ENCODE measurements around the gene FAF1.

FAF1 gene

DNA sequence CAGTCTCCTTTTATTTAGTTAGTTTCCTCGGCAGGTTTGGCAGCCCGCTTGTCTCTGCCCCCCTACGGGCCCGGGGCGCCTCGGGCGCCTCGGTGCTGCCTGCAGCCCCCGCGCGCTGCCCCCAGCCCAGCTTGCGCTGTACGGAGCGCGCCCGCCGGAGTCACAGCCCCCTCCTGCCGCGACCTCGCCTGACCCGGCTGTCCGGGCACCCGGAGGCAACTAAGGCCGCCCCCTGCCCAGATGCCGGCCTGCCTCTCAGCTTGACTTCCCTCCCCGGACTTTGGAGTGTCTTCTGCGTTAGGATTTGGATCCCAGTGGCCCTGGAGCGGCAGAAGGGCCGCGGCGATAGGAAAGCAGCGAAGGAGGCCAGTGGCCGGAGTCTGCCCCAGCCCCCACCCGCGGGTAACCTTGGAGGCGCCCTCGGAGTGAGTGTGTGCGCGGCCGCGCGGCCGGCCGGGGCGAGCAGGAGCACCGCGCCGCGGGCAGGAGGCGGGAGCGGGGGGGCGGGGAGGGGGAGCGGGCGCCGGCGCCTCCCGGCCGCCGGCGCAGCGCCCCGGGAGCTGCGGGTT lies 17.6 kb upstream of the FAF1 start:
- DNase-seq, result peak; percentile 6 to 8

DNA sequence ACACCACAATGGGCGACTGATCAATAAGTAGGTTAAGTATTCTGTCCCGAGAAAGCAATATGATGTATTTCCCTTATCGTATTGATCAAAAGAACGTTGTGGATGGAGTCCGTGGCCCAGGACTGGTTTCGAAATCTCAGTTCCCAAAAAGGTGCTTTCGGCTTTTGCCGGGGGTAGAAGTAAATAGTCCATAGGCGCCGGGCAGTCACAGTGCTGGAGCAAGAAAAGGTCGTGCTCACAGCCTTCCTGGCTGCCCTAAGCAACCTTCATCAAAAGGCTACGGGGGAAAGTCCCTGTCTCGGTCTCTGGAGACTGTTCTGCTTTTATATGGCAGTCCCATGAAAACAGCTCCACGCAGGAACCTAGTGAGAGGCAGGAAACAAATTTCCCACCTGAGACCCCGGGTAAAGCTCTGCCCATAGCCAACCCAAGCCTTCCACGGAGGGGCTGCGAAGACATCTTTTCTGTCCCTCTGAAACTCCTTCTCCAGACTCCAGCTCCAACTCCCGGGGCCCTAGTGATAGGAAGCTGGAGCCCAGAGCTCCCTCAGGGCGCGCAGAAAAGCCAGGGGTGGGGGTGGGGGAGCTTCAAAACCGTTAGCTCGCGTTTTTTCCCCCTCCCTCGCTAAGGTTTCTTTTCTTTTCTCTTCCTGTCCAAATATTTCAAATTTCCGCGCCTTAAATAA lies 17.0 kb upstream of the FAF1 start:
- DNase-seq, result peak; percentile 7 to 24

DNA sequence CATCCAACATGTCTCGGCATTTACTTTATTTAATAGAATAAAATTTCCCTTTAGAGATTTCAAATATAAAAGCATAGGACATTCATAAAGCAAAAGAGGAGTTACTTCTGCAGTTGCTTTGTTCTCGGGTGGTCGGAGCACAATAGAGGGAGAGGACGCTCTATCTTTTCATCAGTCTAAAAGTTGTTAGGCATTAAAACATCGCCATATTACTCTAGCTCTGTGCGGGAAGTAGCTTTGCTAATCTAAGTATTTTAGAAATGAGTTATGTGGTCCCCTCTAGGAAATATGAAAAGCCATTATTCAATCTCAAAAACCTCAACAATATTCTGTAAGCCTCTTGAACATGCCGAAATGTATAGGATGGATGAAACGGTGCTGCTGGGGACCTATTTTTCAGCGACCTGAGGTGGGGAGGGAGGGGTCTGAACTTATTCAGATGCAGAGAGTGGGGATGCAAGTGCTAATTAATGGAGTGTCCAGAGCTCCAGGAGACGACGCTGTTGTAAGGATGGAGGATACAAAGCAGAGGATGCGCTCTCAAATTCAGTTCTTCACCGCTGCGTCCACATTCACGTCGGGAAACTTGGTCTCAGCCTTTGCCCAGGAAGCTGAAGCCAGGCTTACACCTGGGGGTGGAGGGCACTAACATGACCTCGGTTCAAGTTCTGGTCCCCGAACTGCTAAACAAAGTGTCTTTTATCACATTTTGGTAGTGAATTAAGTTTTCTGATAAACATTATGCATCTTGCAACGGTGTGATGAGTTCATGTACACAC lies 16.2 kb upstream of the FAF1 start:
- DNase-seq, result no peak

DNA sequence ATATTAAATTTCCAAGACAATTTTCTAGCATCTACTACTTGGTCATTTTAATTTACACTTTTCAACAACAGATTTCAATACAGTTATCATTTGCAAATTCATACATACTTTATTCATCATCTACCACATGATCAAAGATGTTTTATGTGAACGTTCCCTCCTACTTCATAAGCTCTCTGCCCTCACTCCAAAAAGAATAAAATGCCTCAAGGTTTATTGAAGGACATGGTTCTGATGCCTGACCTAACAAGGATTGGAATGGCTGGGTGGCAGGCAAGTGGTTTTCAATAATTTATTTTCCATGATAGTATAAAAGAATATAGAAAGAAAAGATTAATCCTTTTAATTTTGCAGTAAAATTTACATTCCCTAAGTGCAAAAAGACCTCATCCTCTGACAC lies 15.4 kb upstream of the FAF1 start:
- DNase-seq, result no peak

DNA sequence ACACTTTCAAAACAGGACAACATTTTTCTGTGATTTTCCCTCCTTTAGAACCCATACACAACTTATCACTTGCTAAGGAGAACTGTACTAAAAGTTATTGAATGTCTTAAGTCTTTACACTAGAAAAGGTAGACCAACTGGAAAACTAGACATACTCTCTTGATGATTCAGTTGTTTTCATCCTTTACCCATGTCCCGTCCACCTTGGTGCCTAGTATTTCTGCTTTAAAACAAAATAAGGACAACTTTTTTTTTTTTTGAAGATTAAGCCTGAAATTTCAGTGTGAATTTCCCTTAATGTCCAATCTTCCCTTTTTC lies 14.5 kb upstream of the FAF1 start:
- no peak for DNase-seq

DNA sequence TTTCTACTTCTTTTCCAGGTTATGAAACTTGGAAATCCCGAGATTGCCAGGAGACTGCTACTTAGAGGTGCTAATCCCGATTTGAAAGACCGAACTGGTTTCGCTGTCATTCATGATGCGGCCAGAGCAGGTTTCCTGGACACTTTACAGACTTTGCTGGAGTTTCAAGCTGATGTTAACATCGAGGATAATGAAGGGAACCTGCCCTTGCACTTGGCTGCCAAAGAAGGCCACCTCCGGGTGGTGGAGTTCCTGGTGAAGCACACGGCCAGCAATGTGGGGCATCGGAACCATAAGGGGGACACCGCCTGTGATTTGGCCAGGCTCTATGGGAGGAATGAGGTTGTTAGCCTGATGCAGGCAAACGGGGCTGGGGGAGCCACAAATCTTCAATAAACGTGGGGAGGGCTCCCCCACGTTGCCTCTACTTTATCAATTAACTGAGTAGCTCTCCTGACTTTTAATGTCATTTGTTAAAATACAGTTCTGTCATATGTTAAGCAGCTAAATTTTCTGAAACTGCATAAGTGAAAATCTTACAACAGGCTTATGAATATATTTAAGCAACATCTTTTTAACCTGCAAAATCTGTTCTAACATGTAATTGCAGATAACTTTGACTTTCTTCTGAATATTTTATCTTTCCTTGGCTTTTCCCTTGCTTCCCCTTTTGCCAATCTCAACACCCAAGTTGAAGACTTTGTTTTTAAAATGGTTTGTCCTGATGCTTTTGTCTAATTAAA lies 14.0 kb upstream of the FAF1 start:
- no peak for DNase-seq

DNA sequence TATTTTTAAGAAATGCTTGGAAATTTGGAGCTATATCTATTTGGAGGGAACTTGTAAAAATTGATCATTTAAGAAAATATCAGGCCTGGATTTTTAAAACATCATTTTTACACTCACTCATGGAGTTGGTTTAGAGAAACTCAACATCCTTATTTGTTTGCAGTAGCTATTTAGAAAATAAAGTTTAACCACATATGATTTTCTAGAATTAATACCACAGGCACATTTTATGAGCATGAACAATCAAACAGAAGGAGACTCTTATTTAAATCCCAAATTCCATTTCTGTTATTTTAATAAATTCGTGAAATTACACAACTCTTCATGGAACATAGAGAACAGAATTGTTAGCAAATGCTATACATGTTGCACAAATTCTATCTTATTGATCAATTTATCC lies 13.2 kb upstream of the FAF1 start:
- no peak for DNase-seq

DNA sequence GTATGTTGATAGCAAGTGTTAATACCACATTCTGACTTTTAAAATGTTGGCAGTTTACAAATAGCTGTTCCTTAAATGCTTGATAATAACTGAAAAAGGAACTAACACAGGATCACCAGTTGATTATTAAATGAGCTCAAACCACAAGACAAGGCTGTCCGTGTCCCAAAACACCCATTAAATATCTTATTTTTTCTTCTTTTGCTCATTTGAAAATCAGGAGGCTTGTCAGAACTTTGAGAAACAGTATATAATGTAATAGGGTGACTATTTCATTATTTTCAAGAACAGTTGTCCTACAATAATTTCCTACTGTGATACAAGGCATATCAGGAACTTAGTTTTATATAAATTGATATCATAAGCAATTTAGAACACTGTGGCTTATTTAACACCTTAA lies 12.7 kb upstream of the FAF1 start:
- no peak for DNase-seq

DNA sequence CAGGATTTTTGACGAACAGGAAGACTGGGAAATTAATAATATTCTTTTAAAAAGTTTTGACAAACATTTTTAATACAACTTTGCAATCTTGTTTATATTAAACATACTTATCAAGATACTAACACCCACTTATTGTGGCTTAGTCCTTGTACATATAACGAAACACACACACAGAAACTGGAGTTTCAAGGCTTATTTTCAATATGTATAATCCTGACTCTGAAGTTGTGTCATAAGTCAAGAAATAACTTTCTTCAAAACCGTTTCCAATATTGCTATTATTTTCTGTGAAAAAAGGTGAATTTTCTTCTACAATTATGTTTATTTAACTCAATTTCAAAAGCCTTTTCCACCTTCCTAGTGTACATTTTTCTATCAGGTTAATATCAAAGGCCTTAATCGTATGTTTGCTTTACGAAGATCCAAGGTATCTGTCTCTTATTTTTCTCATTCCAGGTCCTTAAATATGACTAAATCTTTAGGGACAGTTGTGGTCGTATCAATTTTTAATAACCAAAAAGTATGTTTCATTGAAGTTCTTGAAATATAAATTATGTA lies 11.8 kb upstream of the FAF1 start:
- DNase-seq, result no peak

DNA sequence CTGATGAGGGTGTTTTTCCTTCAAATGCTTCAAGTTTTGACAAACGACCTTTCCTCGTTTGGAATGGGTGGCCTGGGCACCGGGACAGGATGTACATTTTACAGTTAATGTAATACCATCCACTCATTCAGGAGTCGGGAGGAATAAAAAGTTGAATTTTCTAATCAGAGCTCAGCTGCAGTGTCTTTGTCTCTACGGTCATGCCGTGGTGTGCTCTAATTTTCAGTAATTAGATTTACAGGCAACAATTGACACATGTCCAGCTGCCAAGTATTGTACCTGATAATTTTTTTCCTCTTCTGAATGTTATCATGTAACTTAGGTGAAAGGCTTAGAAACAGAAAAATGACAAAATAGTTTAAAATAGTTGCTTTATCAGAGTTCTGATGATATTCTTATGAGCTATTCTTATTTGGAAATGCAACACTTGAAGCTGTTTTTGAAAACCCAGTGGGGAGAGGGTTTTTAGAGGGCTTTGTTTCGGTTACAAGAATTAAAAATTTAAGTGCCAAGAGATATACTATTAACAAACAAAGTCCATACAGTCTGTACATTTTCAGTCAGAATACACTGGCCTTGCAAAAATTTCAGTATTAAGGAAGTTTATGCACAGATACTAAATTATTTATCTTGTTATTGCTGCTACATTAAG lies 11.0 kb upstream of the FAF1 start:
- no peak for DNase-seq

DNA sequence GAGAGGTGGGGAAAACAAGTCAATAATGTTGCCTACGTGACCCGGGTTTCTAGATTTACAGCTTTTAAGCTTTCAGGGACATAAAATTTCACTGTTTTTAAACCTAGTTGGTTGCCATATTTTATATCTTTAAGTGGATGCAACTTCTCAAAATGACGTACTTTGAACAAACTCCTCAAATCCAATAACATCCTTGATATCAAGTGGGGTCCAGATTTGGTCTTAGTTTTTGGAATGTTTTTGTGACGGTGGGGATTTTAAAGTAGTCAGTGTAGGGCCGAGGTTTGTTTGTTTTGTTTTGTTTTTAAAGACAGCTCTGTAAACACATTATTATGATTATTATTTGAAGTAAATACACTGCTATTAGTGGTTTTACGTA lies 10.4 kb upstream of the FAF1 start:
- no peak for DNase-seq

DNA sequence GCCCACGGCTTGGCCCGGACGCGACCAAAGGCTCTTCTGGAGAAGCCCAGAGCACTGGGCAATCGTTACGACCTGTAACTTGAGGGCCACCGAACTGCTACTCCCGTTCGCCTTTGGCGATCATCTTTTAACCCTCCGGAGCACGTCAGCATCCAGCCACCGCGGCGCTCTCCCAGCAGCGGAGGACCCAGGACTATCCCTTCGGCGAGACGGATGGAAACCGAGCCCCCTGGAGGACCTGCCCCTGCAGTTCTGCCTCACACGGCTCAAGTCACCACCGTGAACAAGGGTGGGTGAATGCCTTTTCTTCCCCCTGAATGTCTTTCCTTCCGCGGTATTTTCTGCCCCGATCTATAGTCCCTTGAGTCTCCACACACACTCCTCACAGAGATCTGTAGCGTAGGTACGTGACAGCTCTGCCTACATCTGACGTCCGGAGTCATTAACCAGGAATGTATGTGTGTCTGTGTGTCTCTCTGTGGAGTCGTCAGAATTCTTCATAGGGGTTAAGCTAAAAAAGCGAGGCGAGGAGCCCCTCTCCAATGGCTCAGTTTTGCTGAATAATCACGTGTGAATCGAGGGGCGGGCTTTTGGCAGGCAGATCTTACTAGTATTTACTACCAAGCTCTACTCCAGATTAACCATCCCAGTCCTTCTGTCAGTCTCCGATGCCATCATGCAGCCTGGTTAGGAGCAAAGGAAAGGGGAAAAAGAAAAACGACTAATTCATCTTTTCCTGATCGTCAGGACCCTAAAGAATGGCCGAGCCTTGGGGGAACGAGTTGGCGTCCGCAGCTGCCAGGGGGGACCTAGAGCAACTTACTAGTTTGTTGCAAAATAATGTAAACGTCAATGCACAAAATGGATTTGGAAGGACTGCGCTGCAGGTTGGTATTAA lies 9.8 kb upstream of the FAF1 start, which contains the start of gene CDKN2C:
Gene CDKN2C (plus strand): TSS at position 635 of the 898 bp plus-strand sequence. CDS start 124 bp downstream, at position 759.
- DNase-seq, result peak; percentile 39 to 40

DNA sequence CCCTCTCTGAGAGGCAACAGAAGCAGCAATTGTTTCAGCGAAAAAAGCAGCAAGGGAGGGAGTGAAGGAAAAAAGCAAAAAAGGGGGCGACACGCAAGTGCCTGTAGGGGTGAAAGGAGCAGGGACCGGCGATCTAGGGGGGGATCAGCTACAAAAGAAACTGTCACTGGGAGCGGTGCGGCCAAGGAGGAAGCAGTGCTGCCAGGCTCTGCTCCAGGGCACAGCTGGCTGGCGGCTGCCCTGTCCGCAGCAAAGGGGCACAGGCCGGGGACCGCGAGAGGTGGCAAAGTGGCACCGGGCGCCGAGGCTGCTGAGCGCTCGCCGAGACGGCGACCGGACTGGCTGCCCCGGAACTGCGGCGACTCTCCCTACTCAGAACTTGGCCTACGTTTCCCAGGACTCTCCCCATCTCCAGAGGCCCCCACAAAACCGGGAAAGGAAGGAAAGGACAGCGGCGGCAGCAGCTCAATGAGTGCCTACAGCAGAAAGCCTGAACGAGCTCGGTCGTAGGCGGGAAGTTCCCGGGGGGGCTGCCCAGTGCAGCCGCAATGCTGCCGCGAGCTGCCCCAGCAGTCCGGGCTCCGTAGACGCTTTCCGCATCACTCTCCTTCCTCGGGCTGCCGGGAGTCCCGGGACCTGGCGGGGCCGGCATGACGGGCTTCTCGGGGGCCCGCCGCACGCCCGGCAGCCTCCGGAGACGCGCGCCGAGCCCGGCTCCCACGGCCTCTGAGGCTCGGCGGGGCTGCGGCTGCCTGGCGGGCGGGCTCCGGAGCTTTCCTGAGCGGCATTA lies 8.9 kb upstream of the FAF1 start:
- peak; percentile 10 to 32 for DNase-seq

DNA sequence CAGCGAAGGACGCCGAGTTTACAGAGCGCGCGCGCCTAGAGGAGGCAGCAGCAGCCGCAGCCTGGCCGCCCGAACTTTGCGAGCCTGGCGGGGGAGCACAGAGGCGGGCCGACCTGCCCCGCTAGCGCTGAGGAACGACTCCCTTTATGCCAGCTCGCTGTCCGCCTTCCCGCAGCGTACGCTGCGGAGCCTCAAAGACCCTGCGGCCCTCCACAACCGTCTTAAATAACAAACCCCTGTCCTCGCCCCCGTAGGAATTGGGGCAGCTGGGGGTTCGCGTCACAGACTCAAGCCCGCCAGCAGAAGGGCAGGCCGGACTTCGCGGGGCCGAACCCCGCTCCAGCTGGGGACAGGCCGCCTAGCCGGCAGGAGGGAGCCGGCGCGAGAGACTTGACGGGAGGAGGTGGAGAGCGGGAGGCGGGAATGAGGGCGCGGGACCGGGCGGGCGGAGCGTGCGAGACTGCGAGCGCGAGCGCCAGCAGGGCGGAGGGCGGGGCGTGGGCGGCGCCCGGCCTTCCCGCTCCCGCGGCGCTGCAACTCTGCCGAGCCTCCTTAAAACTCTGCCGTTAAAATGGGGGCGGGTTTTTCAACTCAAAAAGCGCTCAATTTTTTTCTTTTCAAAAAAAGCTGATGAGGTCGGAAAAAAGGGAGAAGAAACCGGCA lies 8.2 kb upstream of the FAF1 start:
- peak; percentile 76 to 82 for DNase-seq

DNA sequence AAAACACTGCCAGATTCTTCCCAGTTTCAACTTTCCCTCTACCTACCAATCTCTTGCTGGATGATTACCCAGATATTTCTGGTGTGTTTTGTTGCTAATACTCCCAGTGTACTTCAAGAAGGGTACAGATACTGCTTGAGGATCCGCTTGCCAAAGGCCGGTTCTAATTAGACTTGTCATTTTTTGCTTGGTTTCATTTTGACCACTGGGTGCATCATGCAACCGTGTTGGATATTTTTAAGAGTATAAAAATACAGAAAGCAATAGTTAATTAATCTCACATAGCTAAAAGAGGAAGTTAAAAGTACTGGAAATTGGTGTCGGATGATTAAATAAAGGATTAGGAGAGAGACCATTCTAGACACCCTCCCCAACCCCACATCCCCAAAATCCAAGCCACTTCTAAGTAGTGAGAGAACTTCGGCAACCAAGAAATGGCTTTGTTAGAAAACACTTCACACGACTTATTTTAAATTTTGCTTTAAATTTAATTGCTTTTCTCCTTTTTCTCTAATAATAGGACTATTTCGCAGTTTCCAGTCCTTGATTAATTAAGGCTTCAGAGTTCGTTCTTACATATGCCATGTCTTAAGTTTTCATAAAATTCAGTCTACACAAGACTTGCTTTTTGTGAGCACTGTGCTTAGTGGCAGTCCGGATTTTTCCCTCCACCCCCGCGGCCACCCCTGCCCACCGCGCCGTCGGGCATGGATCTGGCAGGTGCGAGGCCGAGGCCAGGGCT lies 7.5 kb upstream of the FAF1 start:
- DNase-seq, result no peak

DNA sequence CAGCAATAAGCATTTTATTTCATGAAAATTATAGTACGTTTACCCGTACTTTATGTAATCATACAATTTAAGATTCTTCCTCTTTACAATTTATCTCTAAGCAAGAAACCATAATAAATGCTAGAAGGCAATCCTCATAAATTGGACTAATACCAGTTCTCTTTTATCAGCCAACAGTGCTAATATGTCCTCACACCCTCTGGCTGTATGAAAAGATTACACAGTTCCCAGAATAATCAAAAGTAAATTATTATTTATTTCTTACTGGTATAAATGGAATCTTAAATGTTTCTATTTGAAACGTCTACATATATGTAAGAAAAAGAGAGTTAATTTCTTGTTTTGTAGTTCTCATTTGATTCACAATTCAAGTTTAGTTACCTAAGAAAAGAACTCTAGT lies 6.9 kb upstream of the FAF1 start:
- no peak for DNase-seq

DNA sequence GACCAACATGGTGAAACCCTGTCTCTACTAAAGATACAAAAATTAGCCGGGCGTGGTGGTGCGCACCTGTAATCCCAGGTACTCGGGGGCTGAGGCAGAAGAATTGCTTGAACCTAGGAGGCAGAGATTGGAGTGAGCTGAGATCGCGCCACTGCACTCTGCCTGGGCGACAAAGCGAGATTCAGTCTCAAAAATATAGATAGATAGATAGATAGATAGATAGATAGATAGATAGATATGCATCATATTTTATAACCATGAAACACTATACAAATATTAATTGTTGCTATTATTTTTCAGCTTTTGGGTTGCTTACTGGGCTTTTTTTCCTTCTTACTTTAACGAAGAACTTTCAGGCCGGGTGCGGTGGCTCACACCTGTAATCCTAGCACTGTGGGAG lies 4.8 kb upstream of the FAF1 start:
- DNase-seq, result no peak

DNA sequence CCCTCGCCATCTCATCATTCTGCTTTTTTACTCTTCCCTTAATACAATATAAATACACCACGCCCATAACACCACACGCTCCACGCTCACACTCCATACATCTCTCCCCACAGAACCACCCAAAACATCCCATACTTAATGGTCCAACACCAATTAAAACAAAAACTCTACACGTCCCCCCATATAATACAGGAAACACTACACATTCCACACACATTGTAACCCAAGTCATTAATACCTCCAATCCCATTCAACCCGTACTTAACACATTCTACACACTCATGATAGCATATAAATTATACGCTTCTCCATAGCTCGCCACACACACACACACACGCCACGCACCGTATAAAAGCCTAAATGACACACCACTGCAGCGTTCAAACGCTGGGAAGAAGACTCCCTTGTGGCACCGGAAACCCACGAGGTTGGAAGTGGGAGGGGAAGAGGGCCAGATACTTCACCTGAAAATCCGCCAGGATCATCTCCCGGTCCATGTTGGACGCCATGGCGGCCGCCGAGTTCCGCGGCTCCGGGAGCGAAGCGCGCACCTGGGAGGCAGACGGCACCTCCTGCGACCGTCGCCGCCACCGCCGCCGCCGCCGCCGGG lies 659 bp downstream of the FAF1 start:
- peak; percentile 29 to 38 for DNase-seq

DNA sequence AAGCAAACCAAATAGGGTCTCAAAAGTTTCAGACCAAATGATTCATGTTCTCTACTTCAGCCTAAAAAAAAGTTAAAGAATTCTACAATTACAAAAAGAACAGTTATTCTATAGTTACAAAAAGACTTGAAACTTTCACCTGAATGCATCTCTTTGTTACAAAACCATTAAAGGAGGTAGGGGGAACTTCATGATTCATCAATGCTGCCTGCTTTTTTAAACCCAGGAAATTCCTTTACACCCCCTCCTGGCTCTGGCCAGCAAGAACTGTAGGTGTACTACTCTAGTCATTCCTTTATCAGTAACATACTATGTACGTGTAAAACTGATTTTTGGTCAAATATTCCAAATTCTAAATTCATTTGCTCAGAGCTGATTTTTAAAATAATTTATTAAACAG lies 5.0 kb downstream of the FAF1 start:
- DNase-seq, result no peak

All from activated CD4-positive, alpha-beta T cell treated with anti-CD3 and anti-CD28 coated beads for 4 hours (primary cell).